Fibroblast of lung (primary cell): ENCODE results near the gene DGCR8. TPM values are rescaled to one million over a fixed set of nuclear protein-coding genes. Genes with fewer than 3 reads are reported as not detected.

Experiments
- DNase-seq, 2 donors: peaks; one replicate each; pipeline versions ENCODE4 v3.0.0 to v3.0.0-alpha.2; 2010; ENCODE audit warnings: low read depth in 2 of 2
- H2AFZ ChIP-seq: 2 replicates; pipeline ENCODE4 v1.5.1; 2012; ENCODE audit warnings: low read length, control low read depth, inconsistent platforms
- H3K27ac ChIP-seq: 2 replicates; pipeline ENCODE4 v1.5.1; 2011; ENCODE audit warnings: low read length, control low read depth; ENCODE audit not compliant: insufficient read depth
- H3K27me3 ChIP-seq: 2 replicates; pipeline ENCODE4 v1.5.1; 2011; ENCODE audit warnings: mild to moderate bottlenecking, low read length; ENCODE audit not compliant: control insufficient read depth, insufficient read depth
- H3K36me3 ChIP-seq: 2 replicates; pipeline ENCODE4 v1.5.1; 2011; ENCODE audit warnings: low read length; ENCODE audit not compliant: control insufficient read depth, insufficient read depth
- H3K4me1 ChIP-seq: 2 replicates; pipeline ENCODE4 v1.5.1; 2011; ENCODE audit warnings: low read length; ENCODE audit not compliant: control insufficient read depth, insufficient read depth; ENCODE audit errors: extremely low read depth
- H3K4me2 ChIP-seq: 2 replicates; pipeline ENCODE4 v1.5.1; 2011; ENCODE audit warnings: low read length, control low read depth; ENCODE audit not compliant: insufficient read depth; ENCODE audit errors: extremely low read depth
- H3K4me3 ChIP-seq, 4 experiments: fragments of 200-600 bp in 1 of 4; sonication (generic) in 1 of 4; replicated peaks in 1 of 4; 2 replicates each; pipeline ENCODE4 v1.5.1; 2011 to 2016; ENCODE audit warnings: low read length in 4 of 4, low read depth in 3 of 4, mild to moderate bottlenecking in 3 of 4, control low read depth in 2 of 4, inconsistent platforms in 1 of 4, mixed read lengths in 1 of 4; ENCODE audit not compliant: insufficient read depth in 1 of 4; ENCODE audit errors: control extremely low read depth in 1 of 4
- H3K79me2 ChIP-seq: 2 replicates; pipeline ENCODE4 v1.5.1; 2012; ENCODE audit warnings: mild to moderate bottlenecking, low read length, inconsistent platforms; ENCODE audit not compliant: control insufficient read depth, insufficient read depth
- H3K9ac ChIP-seq: 2 replicates; pipeline ENCODE4 v1.5.1; 2011; ENCODE audit warnings: mild to moderate bottlenecking, low read length, control low read depth; ENCODE audit not compliant: insufficient read depth
- H3K9me3 ChIP-seq: 2 replicates; pipeline ENCODE4 v1.5.1; 2012; ENCODE audit warnings: low read depth, low read length; ENCODE audit not compliant: control insufficient read depth, insufficient read depth
- H4K20me1 ChIP-seq: 2 replicates; pipeline ENCODE4 v1.5.1; 2011; ENCODE audit warnings: low read length; ENCODE audit not compliant: control insufficient read depth, insufficient read depth; ENCODE audit errors: extremely low read depth
- CTCF ChIP-seq, 2 donors: IDR thresholded peaks in 1 of 2; conservative IDR thresholded peaks in 1 of 2; 1 replicate in 1 of 2; 2 replicates in 1 of 2; pipeline ENCODE4 v1.5.1; 2011 to 2012; ENCODE audit warnings: low read length in 2 of 2, control low read depth in 1 of 2, inconsistent platforms in 1 of 2, low read depth in 1 of 2, mild to moderate bottlenecking in 1 of 2
- EZH2 ChIP-seq: IDR thresholded peaks from 2 replicates; pipeline ENCODE4 v1.5.1; 2012; ENCODE audit warnings: low read length, control low read depth, mild to moderate bottlenecking; ENCODE audit errors: missing control alignments
- polyA plus RNA-seq, 2 donors: library from polyadenylated mRNA; depleted of rRNA in 1 of 2; stranded (reverse) in 1 of 2; unstranded in 1 of 2; fragments of >200 nt; gene quantifications; 2 replicates each; pipeline ENCODE4 v1.2.1, GENCODE V29; 2011 to 2012; ENCODE audit warnings: missing spikeins in 1 of 2
- total RNA-seq: library from RNA; depleted of rRNA; stranded (reverse); fragments of >200 nt; gene quantifications from 2 replicates; pipeline ENCODE4 v1.2.1, GENCODE V29; 2014

Gene DGCR8
- total and polyA plus RNA-seq, 2 donors (not counting 1 experiment from before 2014, with no cell fraction given), result 18.8 to 21.3 TPM

GRCh38 chr22:20129747-20130014 is 49.6 kb downstream of the DGCR8 start:
- no peaks in the 10 kb centered on the region for H3K9me3 ChIP-seq
- peaks cover 5% of the 10 kb centered on the region for H3K4me1 ChIP-seq
- no peak overlapping the region for H2AFZ ChIP-seq
- no peak overlapping the region for H3K9ac ChIP-seq
- H3K79me2 ChIP-seq, result peaks cover 26% of the 10 kb centered on the region
- DNase-seq, result no peak
- TF ChIP-seq CTCF (conservative IDR thresholded peaks at IDR 0.05 in 1 of 2, IDR thresholded peaks at IDR 0.05 in 1 of 2; ENCODE audit: low read depth in 1 of 2, low read length in 2 of 2) (no peak), EZH2 (no peak)
- H3K27me3 ChIP-seq, result no peaks in the 10 kb centered on the region
- no peak overlapping the region for H3K4me2 ChIP-seq
- H3K4me3 ChIP-seq, result no peak overlapping the region
- H4K20me1 ChIP-seq, result no peaks in the 10 kb centered on the region
- no peak overlapping the region for H3K27ac ChIP-seq
- H3K36me3 ChIP-seq, result peaks cover 12% of the 10 kb centered on the region

GRCh38 chr22:20130319-20130718 is 50.3 kb downstream of the DGCR8 start:
- H3K27me3 ChIP-seq, result no peaks in the 10 kb centered on the region
- H3K4me3 ChIP-seq, result no peak overlapping the region
- no peak overlapping the region for H2AFZ ChIP-seq
- no peak overlapping the region for H3K4me2 ChIP-seq
- no peak overlapping the region for H3K27ac ChIP-seq
- no peaks in the 10 kb centered on the region for H3K9me3 ChIP-seq
- no peak for TF ChIP-seq EZH2
- TF ChIP-seq CTCF (conservative IDR thresholded peaks at IDR 0.05 in 1 of 2, IDR thresholded peaks at IDR 0.05 in 1 of 2; ENCODE audit: low read depth in 1 of 2, low read length in 2 of 2), result no peak
- H3K9ac ChIP-seq, result no peak overlapping the region
- H3K79me2 ChIP-seq, result peaks cover 32% of the 10 kb centered on the region
- no peak for DNase-seq
- peaks cover 10% of the 10 kb centered on the region for H3K36me3 ChIP-seq
- H3K4me1 ChIP-seq, result peaks cover 5% of the 10 kb centered on the region
- no peaks in the 10 kb centered on the region for H4K20me1 ChIP-seq

- peaks cover 8% of the 10 kb centered on the region for H3K36me3 ChIP-seq
- H3K9me3 ChIP-seq, result no peaks in the 10 kb centered on the region
- no peaks in the 10 kb centered on the region for H4K20me1 ChIP-seq
- no peaks in the 10 kb centered on the region for H3K27me3 ChIP-seq
- peak overlapping the region; percentile 72 for H3K4me2 ChIP-seq
- TF ChIP-seq CTCF (conservative IDR thresholded peaks at IDR 0.05 in 1 of 2, IDR thresholded peaks at IDR 0.05 in 1 of 2; ENCODE audit: low read depth in 1 of 2, low read length in 2 of 2), result no peak
- TF ChIP-seq EZH2, result no peak
- H3K27ac ChIP-seq, result peak overlapping the region; percentile 39
- peak overlapping the region; percentile 54 to 83 (median 66) for H3K4me3 ChIP-seq
- H3K4me1 ChIP-seq, result peaks cover 5% of the 10 kb centered on the region
- peak overlapping the region; percentile 51 for H2AFZ ChIP-seq
- peak overlapping the region; percentile 57 for H3K9ac ChIP-seq
- DNase-seq, result peak; percentile 65 to 84
- peaks cover 39% of the 10 kb centered on the region for H3K79me2 ChIP-seq
Measured at GRCh38 chr22:20130731-20131596, 50.9 kb downstream of the DGCR8 start.
